ENCODE results near the gene ANKRD22.

- TF ChIP-seq CTCF (conservative IDR thresholded peaks at IDR 0.05; ENCODE audit: low read length): no peak
- no peak for TF ChIP-seq EZH2phosphoT487 (IDR thresholded peaks at IDR 0.05; ENCODE audit: borderline replicate concordance)
Measured at GRCh38 chr10:88851706-88852105, at the start of gene ANKRD22.
